ENCODE data around the gene RFTN1.

GRCh38 chr3:16364963-16365362, 148.5 kb downstream of the RFTN1 start:
- TF ChIP-seq, protein P1, sequence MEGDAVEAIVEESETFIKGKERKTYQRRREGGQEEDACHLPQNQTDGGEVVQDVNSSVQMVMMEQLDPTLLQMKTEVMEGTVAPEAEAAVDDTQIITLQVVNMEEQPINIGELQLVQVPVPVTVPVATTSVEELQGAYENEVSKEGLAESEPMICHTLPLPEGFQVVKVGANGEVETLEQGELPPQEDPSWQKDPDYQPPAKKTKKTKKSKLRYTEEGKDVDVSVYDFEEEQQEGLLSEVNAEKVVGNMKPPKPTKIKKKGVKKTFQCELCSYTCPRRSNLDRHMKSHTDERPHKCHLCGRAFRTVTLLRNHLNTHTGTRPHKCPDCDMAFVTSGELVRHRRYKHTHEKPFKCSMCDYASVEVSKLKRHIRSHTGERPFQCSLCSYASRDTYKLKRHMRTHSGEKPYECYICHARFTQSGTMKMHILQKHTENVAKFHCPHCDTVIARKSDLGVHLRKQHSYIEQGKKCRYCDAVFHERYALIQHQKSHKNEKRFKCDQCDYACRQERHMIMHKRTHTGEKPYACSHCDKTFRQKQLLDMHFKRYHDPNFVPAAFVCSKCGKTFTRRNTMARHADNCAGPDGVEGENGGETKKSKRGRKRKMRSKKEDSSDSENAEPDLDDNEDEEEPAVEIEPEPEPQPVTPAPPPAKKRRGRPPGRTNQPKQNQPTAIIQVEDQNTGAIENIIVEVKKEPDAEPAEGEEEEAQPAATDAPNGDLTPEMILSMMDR (IDR thresholded peaks at IDR 0.05) = no peak
- TF ChIP-seq POLR2A (IDR thresholded peaks at IDR 0.05) = no peak

Measured in heart left ventricle (tissue), 13 donors.